NCI-H2107 treated with DMSO at 0.1 percent for 48 hours (cell line): Measurements from ENCODE around the gene MYCBP2.
"Not testable (repeated sequence)": the region's sequence is repeated elsewhere in the genome, so short reads cannot be mapped to it uniquely, and the experiment has no call there.

Experiments
- DNase-seq: peaks from one replicate; lab custom pipeline; 2025; ENCODE audit not compliant: unreplicated experiment; lab: John Stamatoyannopoulos, UW

Gene MYCBP2

GRCh38 chr13:77034881-77035280, 292.0 kb downstream of the MYCBP2 start:
- DNase-seq: no peak

GRCh38 chr13:77033717-77034302, 293.1 kb downstream of the MYCBP2 start:
- DNase-seq: no peak

- DNase-seq: no peak
Observed at GRCh38 chr13:77031656-77032243, 295.1 kb downstream of the MYCBP2 start.

GRCh38 chr13:77029436-77029835, 297.5 kb downstream of the MYCBP2 start:
- DNase-seq: no peak

- no peak for DNase-seq
Observed at GRCh38 chr13:77028202-77028601, 298.7 kb downstream of the MYCBP2 start.

GRCh38 chr13:77026861-77027621, 299.9 kb downstream of the MYCBP2 start, which contains the start of gene FBXL3:
Gene FBXL3, minus strand, starts transcription at chr13:77027159. Its CDS starts 5,299 bp downstream, at chr13:77021860.
- DNase-seq: peak; percentile 60

GRCh38 chr13:77026255-77026860, 300.5 kb downstream of the MYCBP2 start:
- DNase-seq: no peak

GRCh38 chr13:77022341-77022740, 304.6 kb downstream of the MYCBP2 start:
- no peak for DNase-seq

GRCh38 chr13:77019756-77020155, 307.1 kb downstream of the MYCBP2 start:
- no peak for DNase-seq

GRCh38 chr13:77016888-77017623, 309.8 kb downstream of the MYCBP2 start:
- no peak for DNase-seq

- DNase-seq: no peak
Observed at GRCh38 chr13:77016251-77016812, 310.6 kb downstream of the MYCBP2 start.

- DNase-seq: no peak
Observed at GRCh38 chr13:77014906-77015685, 311.8 kb downstream of the MYCBP2 start.

- no peak for DNase-seq
Observed at GRCh38 chr13:77013853-77014542, 312.9 kb downstream of the MYCBP2 start.

- not testable (repeated sequence) for DNase-seq
Observed at GRCh38 chr13:77009719-77010118, 317.2 kb downstream of the MYCBP2 start.

- DNase-seq: no peak
Observed at GRCh38 chr13:77009011-77009410, 317.9 kb downstream of the MYCBP2 start.

- not testable (repeated sequence) for DNase-seq
Observed at GRCh38 chr13:77008337-77008736, 318.6 kb downstream of the MYCBP2 start.

- DNase-seq: no peak
Observed at GRCh38 chr13:77002590-77003190, 324.2 kb downstream of the MYCBP2 start.

GRCh38 chr13:77001963-77002587, 324.8 kb downstream of the MYCBP2 start:
- DNase-seq: no peak

GRCh38 chr13:77001540-77001939, 325.4 kb downstream of the MYCBP2 start:
- DNase-seq: no peak
